H9 (cell line): Measurements from ENCODE around the gene RNU5B-1. TPM values are rescaled to one million over a fixed set of nuclear protein-coding genes. Genes with fewer than 3 reads are reported as not detected.
"Not testable (repeated sequence)": the region's sequence is repeated elsewhere in the genome, so short reads cannot be mapped to it uniquely, and the experiment has no call there.

Source experiments
- DNase-seq: peaks from one replicate; pipeline ENCODE4 v3.0.0-alpha.2; 2017
- H2AFZ ChIP-seq: one replicate; pipeline ENCODE4 v1.6.1; 2013; ENCODE audit warnings: mild to moderate bottlenecking, low read length, control low read depth, moderate library complexity
- H2AK5ac ChIP-seq: 2 replicates; pipeline ENCODE4 v1.6.1; 2013; ENCODE audit warnings: low read length, control low read depth, mixed read lengths; ENCODE audit not compliant: insufficient read length
- H2BK120ac ChIP-seq: one replicate; pipeline ENCODE4 v1.6.1; 2013; ENCODE audit warnings: low read depth, mild to moderate bottlenecking, low read length, control low read depth, inconsistent platforms; ENCODE audit not compliant: poor library complexity, severe bottlenecking
- H2BK12ac ChIP-seq: 2 replicates; pipeline ENCODE4 v1.6.1; 2013; ENCODE audit warnings: low read length, control low read depth, mixed read lengths, low read depth; ENCODE audit not compliant: insufficient read length
- H2BK15ac ChIP-seq: 2 replicates; pipeline ENCODE4 v1.6.1; 2013; ENCODE audit warnings: low read depth, low read length, control low read depth
- H2BK20ac ChIP-seq: one replicate; pipeline ENCODE4 v1.6.1; 2013; ENCODE audit warnings: low read depth, mild to moderate bottlenecking, low read length, control low read depth, inconsistent platforms; ENCODE audit not compliant: poor library complexity, severe bottlenecking
- H2BK5ac ChIP-seq: 2 replicates; pipeline ENCODE4 v1.6.1; 2013; ENCODE audit warnings: low read length, control low read depth, mixed read lengths; ENCODE audit not compliant: insufficient read length
- H3K14ac ChIP-seq: 2 replicates; pipeline ENCODE4 v1.6.1; 2013; ENCODE audit warnings: low read length, control low read depth; ENCODE audit not compliant: insufficient read depth
- H3K18ac ChIP-seq: 2 replicates; pipeline ENCODE4 v1.6.1; 2013; ENCODE audit warnings: low read depth, mild to moderate bottlenecking, mixed read lengths, low read length, control low read depth; ENCODE audit not compliant: insufficient read length
- H3K23ac ChIP-seq: 2 replicates; pipeline ENCODE4 v1.6.1; 2013; ENCODE audit warnings: low read length, control low read depth, mixed read lengths, low read depth; ENCODE audit not compliant: insufficient read length
- H3K23me2 ChIP-seq: 2 replicates; pipeline ENCODE4 v1.6.1; 2013; ENCODE audit warnings: low read depth, mild to moderate bottlenecking, mixed read lengths, low read length, control low read depth; ENCODE audit not compliant: insufficient read length, poor library complexity, severe bottlenecking
- H3K27ac ChIP-seq: 2 replicates; pipeline ENCODE4 v1.5.1; 2013; ENCODE audit warnings: low read length, control low read depth, mixed read lengths, low read depth; ENCODE audit not compliant: insufficient read length
- H3K27me3 ChIP-seq: 2 replicates; pipeline ENCODE4 v1.6.1; 2013; ENCODE audit warnings: low read length, control low read depth, inconsistent platforms; ENCODE audit not compliant: insufficient read depth
- H3K4ac ChIP-seq: 2 replicates; pipeline ENCODE4 v1.6.1; 2013; ENCODE audit warnings: low read depth, mild to moderate bottlenecking, control low read depth, inconsistent platforms, low read length, moderate library complexity
- H3K4me1 ChIP-seq: 2 replicates; pipeline ENCODE4 v1.6.1; 2013; ENCODE audit warnings: low read length, control low read depth, inconsistent platforms; ENCODE audit not compliant: insufficient read depth
- H3K4me2 ChIP-seq: 2 replicates; pipeline ENCODE4 v1.6.1; 2013; ENCODE audit warnings: low read length, control low read depth, mixed read lengths; ENCODE audit not compliant: insufficient read length, insufficient read depth
- H3K56ac ChIP-seq: 2 replicates; pipeline ENCODE4 v1.6.1; 2013; ENCODE audit warnings: low read depth, mild to moderate bottlenecking, mixed read lengths, low read length, control low read depth; ENCODE audit not compliant: insufficient read length
- H3K79me1 ChIP-seq: 2 replicates; pipeline ENCODE4 v1.6.1; 2013; ENCODE audit warnings: low read depth, mild to moderate bottlenecking, moderate library complexity, low read length, control low read depth, inconsistent platforms; ENCODE audit not compliant: insufficient read depth, poor library complexity, severe bottlenecking
- H3K79me2 ChIP-seq: 2 replicates; pipeline ENCODE4 v1.6.1; 2013; ENCODE audit warnings: low read length, control low read depth, inconsistent platforms; ENCODE audit not compliant: insufficient read depth
- H3K9ac ChIP-seq: 2 replicates; pipeline ENCODE4 v1.6.1; 2013; ENCODE audit warnings: low read length, control low read depth, mixed read lengths; ENCODE audit not compliant: insufficient read length; ENCODE audit errors: extremely low read depth
- H3K9me3 ChIP-seq: one replicate; pipeline ENCODE4 v1.6.1; 2013; ENCODE audit warnings: low read depth, low read length, inconsistent platforms; ENCODE audit not compliant: control insufficient read depth
- H3T11ph ChIP-seq: one replicate; pipeline ENCODE4 v1.6.1; 2013; ENCODE audit warnings: mild to moderate bottlenecking, low read length, control low read depth, inconsistent platforms
- H4K20me1 ChIP-seq: one replicate; pipeline ENCODE4 v1.6.1; 2013; ENCODE audit not compliant: control insufficient read depth, insufficient read length, insufficient read depth
- H4K5ac ChIP-seq: 2 replicates; pipeline ENCODE4 v1.6.1; 2013; ENCODE audit warnings: low read depth, mild to moderate bottlenecking, mixed read lengths, low read length, control low read depth; ENCODE audit not compliant: insufficient read length
- H4K8ac ChIP-seq: replicated peaks from 2 replicates; pipeline ENCODE4 v1.6.1; 2013; ENCODE audit warnings: low read length, control low read depth, mixed read lengths, low read depth; ENCODE audit not compliant: insufficient read length
- H4K91ac ChIP-seq: 2 replicates; pipeline ENCODE4 v1.6.1; 2013; ENCODE audit warnings: low read depth, mild to moderate bottlenecking, moderate library complexity, mixed read lengths, low read length, control low read depth; ENCODE audit not compliant: insufficient read length
- H3K27ac Mint-ChIP-seq, 3 experiments: 2 replicates in 2 of 3; 3 replicates in 1 of 3; pipeline ENCODE4 v1.8.0; 2020 to 2021; ENCODE audit warnings: mixed read lengths in 3 of 3, mild to moderate bottlenecking in 1 of 3, moderate library complexity in 1 of 3
- H3K27me3 Mint-ChIP-seq: 2 replicates; pipeline ENCODE4 v1.8.0; 2021; ENCODE audit warnings: low read depth, mild to moderate bottlenecking, moderate library complexity, mixed read lengths
- H3K36me3 Mint-ChIP-seq, 3 experiments: 2 replicates in 2 of 3; 3 replicates in 1 of 3; pipeline ENCODE4 v1.8.0; 2020 to 2021; ENCODE audit warnings: low read depth in 3 of 3, mixed read lengths in 3 of 3; ENCODE audit not compliant: insufficient read depth in 1 of 3
- H3K4me1 Mint-ChIP-seq, 2 experiments: 2 replicates each; pipeline ENCODE4 v1.8.0; 2020; ENCODE audit warnings: mixed read lengths in 2 of 2
- H3K4me3 Mint-ChIP-seq, 2 experiments: 2 replicates in 1 of 2; 3 replicates in 1 of 2; pipeline ENCODE4 v1.8.0; 2020 to 2021; ENCODE audit warnings: mild to moderate bottlenecking in 2 of 2, mixed read lengths in 2 of 2, moderate library complexity in 1 of 2
- H3K9me3 Mint-ChIP-seq, 2 experiments: 2 replicates in 1 of 2; 3 replicates in 1 of 2; pipeline ENCODE4 v1.8.0; 2020; ENCODE audit warnings: mild to moderate bottlenecking in 2 of 2, mixed read lengths in 2 of 2, moderate library complexity in 1 of 2
- CTCF ChIP-seq: fragments of 200-600 bp; sonication (generic); conservative IDR thresholded peaks from 3 replicates; pipeline ENCODE4 v1.8.0; 2021; ENCODE audit warnings: antibody characterized with exemption, mild to moderate bottlenecking
- WGBS: extraction: QIAGEN DNeasy Blood & Tissue Kit; methylation state at CpG from one replicate; pipeline ENCODE4 v1.1.7; 2013; ENCODE audit warnings: missing lambda C conversion rate, low lambda C conversion rate, mixed read lengths; ENCODE audit not compliant: insufficient read length; ENCODE audit errors: extremely low coverage; 5-methylcytosine and 5-hydroxymethylcytosine counted together
- total RNA-seq: library from RNA; stranded (reverse); gene quantifications from 2 replicates; pipeline ENCODE4 v1.2.1, GENCODE V29; 2021

Gene RNU5B-1
- total RNA-seq, 1 experiment from 2014 or later = not detected

- Mint-ChIP-seq H3K9me3 (peaks cover 3 to 10% of the 10 kb centered on the region in 2 experiments; a peak in 4 of 5 replicates), H3K4me1 (peaks cover 10 to 16% of the 10 kb centered on the region in 2 experiments; a peak in 3 of 4 replicates), H3K27me3 (peaks cover 7% of the 10 kb centered on the region; the same call in 1 of the 2 replicates), H3K27ac (peak overlapping the region in 1 of 3 experiments; percentile 71; a peak in 1 of 7 replicates), H3K4me3 (no peak overlapping the region), H3K36me3 (peaks cover 5 to 12% (median 10%) of the 10 kb centered on the region in 3 experiments)
- Histone ChIP-seq H4K8ac (no peak overlapping the region), H3K79me1 (no peaks in the 10 kb centered on the region), H3K56ac (no peak overlapping the region), H3K23me2 (no peaks in the 10 kb centered on the region), H2BK5ac (no peak overlapping the region), H2BK15ac (no peak overlapping the region), H3K23ac (no peak overlapping the region), H2AK5ac (no peak overlapping the region), H4K91ac (no peak overlapping the region), H3K4me2 (no peak overlapping the region), H3K9ac (no peak overlapping the region), H3K18ac (no peak overlapping the region), H3T11ph (no peak overlapping the region), H3K27ac (no peak overlapping the region), H3K4me1 (no peaks in the 10 kb centered on the region), H3K9me3 (no peaks in the 10 kb centered on the region), H4K5ac (no peak overlapping the region), H3K27me3 (no peaks in the 10 kb centered on the region), H3K79me2 (no peaks in the 10 kb centered on the region), H2BK120ac (no peak overlapping the region), H2BK20ac (no peak overlapping the region), H4K20me1 (no peaks in the 10 kb centered on the region), H2BK12ac (no peak overlapping the region), H2AFZ (no peak overlapping the region), H3K4ac (no peak overlapping the region), H3K14ac (no peak overlapping the region)
- no peak for DNase-seq
- no CpG with 5 or more reads among the region's 6 CpGs for whole genome bisulfite sequencing
- no peak for TF ChIP-seq CTCF
Measured at GRCh38 chr15:65346856-65347598, 42.5 kb downstream of the RNU5B-1 start.

GRCh38 chr15:65347756-65348155 lies 43.3 kb downstream of the RNU5B-1 start:
- not testable (repeated sequence) for H3K79me1 ChIP-seq, H3K56ac ChIP-seq, H2AK5ac ChIP-seq, H3K27ac ChIP-seq, H3K14ac ChIP-seq, H3T11ph ChIP-seq, H3K4me2 ChIP-seq, H2BK12ac ChIP-seq, H3K23ac ChIP-seq, H3K4ac ChIP-seq, H4K20me1 ChIP-seq, H2BK5ac ChIP-seq, H2BK15ac ChIP-seq, H3K23me2 ChIP-seq, H3K9me3 ChIP-seq, H2BK20ac ChIP-seq, H3K18ac ChIP-seq, DNase-seq, H4K5ac ChIP-seq, H3K9ac ChIP-seq, H3K4me1 ChIP-seq, H2BK120ac ChIP-seq, H4K8ac ChIP-seq, H4K91ac ChIP-seq, H3K79me2 ChIP-seq, H3K27ac Mint-ChIP-seq, H2AFZ ChIP-seq, H3K27me3 ChIP-seq, H3K4me3 Mint-ChIP-seq
- Mint-ChIP-seq H3K9me3 (peaks cover 6 to 16% of the 10 kb centered on the region in 2 experiments; a peak in 4 of 5 replicates), H3K27me3 (peaks cover 12% of the 10 kb centered on the region), H3K4me1 (peaks cover 10 to 16% of the 10 kb centered on the region in 2 experiments; a peak in 3 of 4 replicates), H3K36me3 (peaks cover 10 to 17% (median 15%) of the 10 kb centered on the region in 3 experiments)
- WGBS = no CpG with 5 or more reads among the region's 8 CpGs
